ENCODE results near the gene TPSD1.
"Not testable (repeated sequence)": the region's sequence is repeated elsewhere in the genome, so short reads cannot be mapped to it uniquely, and the experiment has no call there.

- TF ChIP-seq, protein P1, sequence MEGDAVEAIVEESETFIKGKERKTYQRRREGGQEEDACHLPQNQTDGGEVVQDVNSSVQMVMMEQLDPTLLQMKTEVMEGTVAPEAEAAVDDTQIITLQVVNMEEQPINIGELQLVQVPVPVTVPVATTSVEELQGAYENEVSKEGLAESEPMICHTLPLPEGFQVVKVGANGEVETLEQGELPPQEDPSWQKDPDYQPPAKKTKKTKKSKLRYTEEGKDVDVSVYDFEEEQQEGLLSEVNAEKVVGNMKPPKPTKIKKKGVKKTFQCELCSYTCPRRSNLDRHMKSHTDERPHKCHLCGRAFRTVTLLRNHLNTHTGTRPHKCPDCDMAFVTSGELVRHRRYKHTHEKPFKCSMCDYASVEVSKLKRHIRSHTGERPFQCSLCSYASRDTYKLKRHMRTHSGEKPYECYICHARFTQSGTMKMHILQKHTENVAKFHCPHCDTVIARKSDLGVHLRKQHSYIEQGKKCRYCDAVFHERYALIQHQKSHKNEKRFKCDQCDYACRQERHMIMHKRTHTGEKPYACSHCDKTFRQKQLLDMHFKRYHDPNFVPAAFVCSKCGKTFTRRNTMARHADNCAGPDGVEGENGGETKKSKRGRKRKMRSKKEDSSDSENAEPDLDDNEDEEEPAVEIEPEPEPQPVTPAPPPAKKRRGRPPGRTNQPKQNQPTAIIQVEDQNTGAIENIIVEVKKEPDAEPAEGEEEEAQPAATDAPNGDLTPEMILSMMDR (IDR thresholded peaks at IDR 0.05; ENCODE audit: borderline replicate concordance, extremely low read depth, low read length, poor library complexity, severe bottlenecking): not testable (repeated sequence)
- not testable (repeated sequence) for TF ChIP-seq EZH2 (IDR thresholded peaks at IDR 0.05; ENCODE audit: borderline replicate concordance, low read depth, low read length, severe bottlenecking)
Measured at GRCh38 chr16:1228227-1228626, 27.6 kb upstream of the TPSD1 start.
